ENCODE results near the gene ANKRD9.

DNA sequence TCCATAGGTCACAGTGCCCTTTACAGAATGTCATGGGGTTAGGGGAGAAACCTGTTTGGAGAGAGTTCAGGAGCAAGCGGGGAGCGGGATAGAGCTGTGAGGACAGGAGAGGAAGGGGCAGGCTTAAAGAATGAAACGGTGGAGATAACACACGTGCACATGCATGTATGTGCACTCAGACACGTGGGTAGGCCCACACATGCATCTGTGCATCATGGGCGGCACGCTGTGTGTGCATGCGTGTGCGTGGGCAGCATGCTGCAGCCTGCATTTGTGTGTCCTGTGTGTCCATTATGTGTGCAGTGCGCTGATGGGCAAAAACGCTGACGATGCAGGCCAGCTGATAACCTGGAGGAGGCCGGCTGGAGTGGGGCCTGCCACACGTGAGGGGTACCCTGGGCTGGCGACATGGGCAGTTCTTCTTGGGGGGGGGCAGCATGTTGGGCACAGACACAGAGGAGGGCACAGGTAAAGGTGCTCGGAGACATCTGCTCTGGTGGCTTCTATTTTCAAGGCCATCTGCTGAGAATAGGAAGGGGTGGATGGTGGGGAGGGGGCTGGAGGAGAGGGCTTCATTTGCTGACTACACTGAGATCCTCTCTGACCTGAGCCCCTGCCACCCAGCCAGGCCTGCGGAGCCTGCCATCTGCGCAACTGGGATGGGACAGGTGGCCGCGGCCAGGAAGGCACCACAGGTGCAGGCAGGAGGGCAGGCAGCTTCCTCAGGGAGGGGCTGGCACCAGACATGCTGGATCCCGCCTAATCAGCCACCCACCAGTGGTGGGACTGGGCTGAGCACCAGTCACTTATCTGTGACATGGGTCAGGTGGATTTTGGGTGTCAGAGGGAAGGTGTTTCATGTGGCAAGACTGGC lies 4.6 kb upstream of the ANKRD9 start:
- no peak for TF ChIP-seq POLR2AphosphoS5 (IDR thresholded peaks at IDR 0.05)
- TF ChIP-seq, protein P1, sequence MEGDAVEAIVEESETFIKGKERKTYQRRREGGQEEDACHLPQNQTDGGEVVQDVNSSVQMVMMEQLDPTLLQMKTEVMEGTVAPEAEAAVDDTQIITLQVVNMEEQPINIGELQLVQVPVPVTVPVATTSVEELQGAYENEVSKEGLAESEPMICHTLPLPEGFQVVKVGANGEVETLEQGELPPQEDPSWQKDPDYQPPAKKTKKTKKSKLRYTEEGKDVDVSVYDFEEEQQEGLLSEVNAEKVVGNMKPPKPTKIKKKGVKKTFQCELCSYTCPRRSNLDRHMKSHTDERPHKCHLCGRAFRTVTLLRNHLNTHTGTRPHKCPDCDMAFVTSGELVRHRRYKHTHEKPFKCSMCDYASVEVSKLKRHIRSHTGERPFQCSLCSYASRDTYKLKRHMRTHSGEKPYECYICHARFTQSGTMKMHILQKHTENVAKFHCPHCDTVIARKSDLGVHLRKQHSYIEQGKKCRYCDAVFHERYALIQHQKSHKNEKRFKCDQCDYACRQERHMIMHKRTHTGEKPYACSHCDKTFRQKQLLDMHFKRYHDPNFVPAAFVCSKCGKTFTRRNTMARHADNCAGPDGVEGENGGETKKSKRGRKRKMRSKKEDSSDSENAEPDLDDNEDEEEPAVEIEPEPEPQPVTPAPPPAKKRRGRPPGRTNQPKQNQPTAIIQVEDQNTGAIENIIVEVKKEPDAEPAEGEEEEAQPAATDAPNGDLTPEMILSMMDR (IDR thresholded peaks at IDR 0.05) = no peak
- no peak for TF ChIP-seq POLR2A (IDR thresholded peaks at IDR 0.05)

Measured in sigmoid colon (tissue), 4 donors.